HEK293 (cell line): Measurements from ENCODE around the gene SLC66A1.

ENCODE experiments used
- REPIN1 ChIP-seq: fragments of 450-650 bp; formaldehyde crosslinking; IDR thresholded peaks from 2 replicates; pipeline ENCODE4 v1.5.1; 2017; ENCODE audit warnings: missing biosample characterization, missing genetic modification characterization, low read depth
- SCRT1 ChIP-seq: fragments of 450-650 bp; formaldehyde crosslinking; IDR thresholded peaks from 2 replicates; pipeline ENCODE4 v1.5.1; 2016; ENCODE audit warnings: missing biosample characterization, missing genetic modification characterization, borderline replicate concordance
- ZBTB1 ChIP-seq: fragments of 450-650 bp; formaldehyde crosslinking; IDR thresholded peaks from 2 replicates; pipeline ENCODE4 v1.5.1; 2016; ENCODE audit warnings: missing biosample characterization, missing genetic modification characterization
- ZFP69B ChIP-seq: fragments of 450-650 bp; formaldehyde crosslinking; IDR thresholded peaks from 2 replicates; pipeline ENCODE4 v1.5.1; 2016; ENCODE audit warnings: missing biosample characterization, missing genetic modification characterization
- ZNF10 ChIP-seq: fragments of 450-650 bp; formaldehyde crosslinking; IDR thresholded peaks from 2 replicates; pipeline ENCODE4 v1.5.1; 2017; ENCODE audit warnings: missing biosample characterization, missing genetic modification characterization
- ZNF133 ChIP-seq: fragments of 450-650 bp; formaldehyde crosslinking; IDR thresholded peaks from 2 replicates; pipeline ENCODE4 v1.5.1; 2016; ENCODE audit warnings: missing biosample characterization, missing genetic modification characterization
- ZNF48 ChIP-seq: fragments of 450-650 bp; formaldehyde crosslinking; IDR thresholded peaks from 2 replicates; pipeline ENCODE4 v1.5.1; 2016; ENCODE audit warnings: missing biosample characterization, missing genetic modification characterization
- ZNF555 ChIP-seq: fragments of 450-650 bp; formaldehyde crosslinking; conservative IDR thresholded peaks from 2 replicates; pipeline ENCODE4 v1.5.1; 2017; ENCODE audit warnings: missing biosample characterization, mild to moderate bottlenecking, missing genetic modification characterization, inconsistent platforms
- ZNF670 ChIP-seq: fragments of 450-650 bp; formaldehyde crosslinking; IDR thresholded peaks from 2 replicates; pipeline ENCODE4 v1.5.1; 2016; ENCODE audit warnings: missing biosample characterization, missing genetic modification characterization, low read depth
- ZNF707 ChIP-seq: fragments of 450-650 bp; formaldehyde crosslinking; IDR thresholded peaks from 2 replicates; pipeline ENCODE4 v1.5.1; 2016; ENCODE audit warnings: missing biosample characterization, missing genetic modification characterization
- TF ChIP-seq, protein P1 (sequence below): fragments of 450-650 bp; formaldehyde crosslinking; IDR thresholded peaks from 2 replicates; pipeline ENCODE4 v1.5.1; 2016; ENCODE audit warnings: missing biosample characterization, missing genetic modification characterization

DNA sequence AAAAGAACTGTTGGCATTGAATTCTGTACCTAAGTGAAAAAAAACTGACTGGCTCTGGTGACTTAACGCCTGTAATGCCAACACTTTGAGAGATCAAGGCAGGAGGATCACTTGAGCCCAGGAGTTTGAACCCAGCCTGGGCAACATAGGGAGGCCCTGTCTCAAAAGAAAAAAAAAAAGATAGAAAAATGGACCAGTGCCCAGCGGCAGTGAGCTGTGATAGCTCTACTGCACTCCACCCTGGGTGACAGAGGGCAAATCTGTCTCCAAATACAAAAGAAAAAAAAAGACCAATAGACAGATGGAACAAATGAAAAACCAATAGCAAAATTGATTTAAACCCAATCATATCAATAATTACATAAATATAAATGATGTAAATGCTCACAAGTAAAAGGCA lies 22.9 kb upstream of the SLC66A1 start:
- TF ChIP-seq, protein P1, sequence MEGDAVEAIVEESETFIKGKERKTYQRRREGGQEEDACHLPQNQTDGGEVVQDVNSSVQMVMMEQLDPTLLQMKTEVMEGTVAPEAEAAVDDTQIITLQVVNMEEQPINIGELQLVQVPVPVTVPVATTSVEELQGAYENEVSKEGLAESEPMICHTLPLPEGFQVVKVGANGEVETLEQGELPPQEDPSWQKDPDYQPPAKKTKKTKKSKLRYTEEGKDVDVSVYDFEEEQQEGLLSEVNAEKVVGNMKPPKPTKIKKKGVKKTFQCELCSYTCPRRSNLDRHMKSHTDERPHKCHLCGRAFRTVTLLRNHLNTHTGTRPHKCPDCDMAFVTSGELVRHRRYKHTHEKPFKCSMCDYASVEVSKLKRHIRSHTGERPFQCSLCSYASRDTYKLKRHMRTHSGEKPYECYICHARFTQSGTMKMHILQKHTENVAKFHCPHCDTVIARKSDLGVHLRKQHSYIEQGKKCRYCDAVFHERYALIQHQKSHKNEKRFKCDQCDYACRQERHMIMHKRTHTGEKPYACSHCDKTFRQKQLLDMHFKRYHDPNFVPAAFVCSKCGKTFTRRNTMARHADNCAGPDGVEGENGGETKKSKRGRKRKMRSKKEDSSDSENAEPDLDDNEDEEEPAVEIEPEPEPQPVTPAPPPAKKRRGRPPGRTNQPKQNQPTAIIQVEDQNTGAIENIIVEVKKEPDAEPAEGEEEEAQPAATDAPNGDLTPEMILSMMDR (tag by site-specific recombination), result no peak
- no peak for TF ChIP-seq ZFP69B
- TF ChIP-seq ZNF707 (tag by site-specific recombination), result no peak
- no peak for TF ChIP-seq ZNF555 (tag by site-specific recombination)
- TF ChIP-seq ZNF10 (tag by site-specific recombination), result no peak
- TF ChIP-seq ZNF133, result no peak
- TF ChIP-seq REPIN1 (tag by site-specific recombination), result no peak
- no peak for TF ChIP-seq ZNF670 (tag by site-specific recombination)
- TF ChIP-seq ZBTB1 (tag by site-specific recombination), result no peak
- TF ChIP-seq ZNF48 (tag by site-specific recombination), result no peak
- no peak for TF ChIP-seq SCRT1 (tag by site-specific recombination)
